ENCODE data around the gene IQSEC1. TPM values are rescaled to one million over a fixed set of nuclear protein-coding genes. Genes with fewer than 3 reads are reported as not detected.

Gene IQSEC1
- total RNA-seq, 3 donors from 2014 or later, result 26.9 to 45.4 (median 26.9) TPM

- no peak for DNase-seq (ENCODE audit: low spot score in 2 of 2)
- intact Hi-C loops (cut with DNase I; ENCODE audit: low total_unique reads), result no loop called here
- Histone ChIP-seq H3K27me3 (no peaks in the 10 kb centered on the region), H3K4me3 (no peak overlapping the region), H3K9me3 (no peaks in the 10 kb centered on the region), H3K27ac (no peak overlapping the region), H3K4me1 (peaks cover 0 to 8% of the 10 kb centered on the region in 2 donors), H3K36me3 (no peaks in the 10 kb centered on the region)
- TF ChIP-seq POLR2A (IDR thresholded peaks at IDR 0.05) (no peak), POLR2AphosphoS5 (IDR thresholded peaks at IDR 0.05) (no peak), CTCF (IDR thresholded peaks at IDR 0.05) (no peak)
Measured at GRCh38 chr3:12931273-12931905, 141.8 kb downstream of the IQSEC1 start.

- Histone ChIP-seq H3K36me3 (no peaks in the 10 kb centered on the region), H3K27ac (no peak overlapping the region), H3K9me3 (no peaks in the 10 kb centered on the region), H3K4me1 (peaks cover 0 to 6% of the 10 kb centered on the region in 2 donors), H3K4me3 (no peak overlapping the region), H3K27me3 (no peaks in the 10 kb centered on the region)
- TF ChIP-seq POLR2A (IDR thresholded peaks at IDR 0.05), result no peak
- TF ChIP-seq CTCF (IDR thresholded peaks at IDR 0.05), result no peak
- no peak for TF ChIP-seq POLR2AphosphoS5 (IDR thresholded peaks at IDR 0.05)
- intact Hi-C loops (cut with DNase I; ENCODE audit: low total_unique reads), result no loop called here
- DNase-seq (ENCODE audit: low spot score in 2 of 2), result no peak
Measured at GRCh38 chr3:12929801-12930200, 143.4 kb downstream of the IQSEC1 start.

DNA sequence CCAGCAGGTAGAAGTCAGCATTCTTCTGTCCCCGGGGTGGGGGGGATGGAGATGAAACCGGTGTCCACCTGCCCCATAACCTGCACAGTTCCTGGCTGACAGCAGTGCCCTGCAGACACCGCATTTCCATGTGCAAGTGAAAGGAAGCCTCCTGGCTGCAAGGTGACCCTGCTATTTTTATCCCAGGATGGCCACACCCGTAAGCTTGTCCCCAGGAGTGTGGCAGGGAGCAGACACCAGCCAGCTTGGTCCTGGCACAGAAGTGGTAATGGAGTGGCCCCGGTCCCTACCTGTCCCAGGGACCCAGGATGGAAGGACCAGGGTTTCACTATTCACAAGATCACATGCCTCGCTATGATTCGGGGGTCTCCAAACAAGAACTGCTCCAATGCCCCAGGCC, 146.6 kb downstream of the IQSEC1 start:
- Histone ChIP-seq H3K36me3 (no peaks in the 10 kb centered on the region), H3K9me3 (no peaks in the 10 kb centered on the region), H3K4me3 (no peak overlapping the region), H3K27me3 (no peaks in the 10 kb centered on the region), H3K27ac (no peak overlapping the region), H3K4me1 (no peaks in the 10 kb centered on the region)
- TF ChIP-seq POLR2A (IDR thresholded peaks at IDR 0.05) (no peak), POLR2AphosphoS5 (IDR thresholded peaks at IDR 0.05) (no peak), CTCF (IDR thresholded peaks at IDR 0.05) (no peak)
- DNase-seq (ENCODE audit: low spot score in 2 of 2), result no peak
- intact Hi-C loops (cut with DNase I; ENCODE audit: low total_unique reads), result no loop called here

GRCh38 chr3:12925648-12926047, 147.6 kb downstream of the IQSEC1 start:
- TF ChIP-seq POLR2AphosphoS5 (IDR thresholded peaks at IDR 0.05), result no peak
- no peak for TF ChIP-seq POLR2A (IDR thresholded peaks at IDR 0.05)
- TF ChIP-seq CTCF (IDR thresholded peaks at IDR 0.05), result no peak
- Histone ChIP-seq H3K27ac (no peak overlapping the region), H3K27me3 (no peaks in the 10 kb centered on the region), H3K4me3 (no peak overlapping the region), H3K36me3 (no peaks in the 10 kb centered on the region), H3K4me1 (no peaks in the 10 kb centered on the region), H3K9me3 (no peaks in the 10 kb centered on the region)
- intact Hi-C loops (cut with DNase I; ENCODE audit: low total_unique reads), result no loop called here
- DNase-seq (ENCODE audit: low spot score in 2 of 2), result no peak

- H3K4me3 ChIP-seq, result no peak overlapping the region
- intact Hi-C loops (cut with DNase I; ENCODE audit: low total_unique reads), result no loop called here
- TF ChIP-seq POLR2AphosphoS5 (IDR thresholded peaks at IDR 0.05), result no peak
- TF ChIP-seq CTCF (IDR thresholded peaks at IDR 0.05), result no peak
- TF ChIP-seq POLR2A (IDR thresholded peaks at IDR 0.05), result no peak
- H3K27ac ChIP-seq, result no peak overlapping the region
- no peaks in the 10 kb centered on the region for H3K36me3 ChIP-seq
- no peaks in the 10 kb centered on the region for H3K27me3 ChIP-seq
- no peaks in the 10 kb centered on the region for H3K4me1 ChIP-seq
- no peaks in the 10 kb centered on the region for H3K9me3 ChIP-seq
- no peak for DNase-seq (ENCODE audit: low spot score in 2 of 2)
Measured at GRCh38 chr3:12924437-12924836, 148.8 kb downstream of the IQSEC1 start.

Data from breast epithelium (tissue), 4 donors.